Skeletal muscle cell (primary cell): ENCODE data around the gene F2RL3.

Source experiments
- DNase-seq: peaks from one replicate; pipeline ENCODE4 v3.0.0-alpha.2; 2010; ENCODE audit warnings: low read depth
- H3K4me3 ChIP-seq: 2 replicates; pipeline ENCODE4 v1.5.1; 2011; ENCODE audit warnings: low read depth, mild to moderate bottlenecking, control low read depth, low read length, moderate library complexity

The F2RL3 gene

DNA sequence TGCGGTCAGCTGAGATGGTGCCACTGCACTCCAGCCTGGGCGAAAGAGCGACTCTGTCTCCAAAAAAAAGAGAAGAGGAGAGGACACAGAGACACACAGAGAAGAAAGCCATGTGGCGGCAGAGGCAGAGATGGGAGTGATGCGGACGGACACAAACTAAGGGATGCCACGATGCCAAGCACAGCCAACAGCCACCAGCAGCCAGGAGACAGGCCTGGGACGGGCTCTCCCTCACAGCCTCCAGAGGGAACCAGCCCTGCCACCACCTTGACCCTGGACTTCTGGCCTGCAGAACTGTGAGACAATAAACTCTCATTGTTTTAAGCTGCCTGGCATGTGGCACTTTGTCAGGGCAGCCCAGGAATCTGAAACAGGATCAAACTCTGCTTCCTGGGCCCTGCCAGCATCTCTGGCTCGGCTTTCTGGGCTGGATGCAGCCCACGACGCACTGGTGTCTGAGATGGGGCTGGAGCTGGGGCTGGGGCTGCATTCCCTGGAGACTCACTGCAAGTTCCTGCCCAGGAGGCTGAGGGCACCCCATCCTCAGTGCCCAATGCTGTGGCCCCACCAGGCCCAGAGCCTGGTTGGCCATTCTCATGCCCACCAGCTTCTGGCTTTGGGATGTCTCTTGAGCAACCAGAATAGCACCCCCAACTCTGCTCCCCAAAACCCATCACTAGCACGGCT is 3.0 kb downstream of the F2RL3 start:
- DNase-seq = no peak
- no peak overlapping the region for H3K4me3 ChIP-seq

DNA sequence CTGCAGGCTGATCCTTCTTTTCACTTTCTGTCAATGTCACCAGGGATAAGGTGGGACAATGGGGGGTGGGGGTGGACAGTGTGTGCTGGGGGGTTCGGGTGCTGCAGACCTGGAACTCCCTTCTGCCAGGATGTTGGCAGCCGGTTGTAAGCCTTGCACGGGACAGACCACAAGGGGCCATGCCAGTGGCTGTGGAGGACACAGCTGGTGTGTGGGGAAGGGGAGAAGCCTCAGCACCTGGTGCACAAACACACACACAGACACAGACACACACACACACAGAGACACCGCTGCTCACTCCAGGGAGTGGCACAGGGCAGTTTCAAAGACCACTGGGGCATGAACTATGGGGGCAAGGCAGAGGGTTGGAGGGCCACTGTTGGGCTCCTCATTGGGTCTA is 3.6 kb downstream of the F2RL3 start:
- DNase-seq = no peak
- no peak overlapping the region for H3K4me3 ChIP-seq

DNA sequence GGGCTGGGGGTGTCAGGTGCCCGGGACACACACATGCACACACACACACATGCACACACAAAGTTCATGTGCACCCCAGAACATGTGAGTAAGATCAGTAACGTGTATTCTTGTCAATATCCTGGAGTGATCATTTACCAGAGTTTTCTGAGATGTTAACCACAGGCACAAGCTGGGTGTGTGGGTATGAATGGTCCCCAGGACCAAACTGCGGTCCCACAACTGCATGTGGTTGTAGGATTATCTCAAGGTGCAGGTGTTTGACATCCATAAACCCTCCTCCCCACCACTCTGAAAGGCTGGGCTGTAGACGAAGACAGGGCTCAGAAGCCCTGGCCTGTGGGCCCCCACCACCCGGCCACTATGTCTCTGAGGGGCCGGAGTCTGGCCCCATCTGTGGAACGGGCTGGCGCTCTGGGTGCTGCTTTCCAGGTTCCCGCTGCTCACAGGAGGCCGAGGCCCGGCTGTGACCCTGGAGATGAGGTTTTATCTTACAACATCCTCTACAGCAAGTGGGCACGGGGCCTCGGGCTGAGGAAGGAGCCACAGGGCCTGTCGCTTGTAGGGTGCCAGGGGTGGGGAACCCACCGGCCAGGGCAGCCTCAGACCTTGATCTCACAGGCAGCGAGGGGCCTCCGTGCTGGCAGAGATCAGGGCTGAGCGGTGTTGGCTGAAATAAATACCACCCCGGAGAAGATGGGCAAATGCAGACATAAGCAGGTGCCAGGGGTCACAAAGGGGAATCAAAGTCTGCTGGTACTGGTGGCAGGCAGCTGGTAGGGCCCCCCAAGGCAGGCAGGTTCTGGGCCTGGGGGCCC is 4.3 kb downstream of the F2RL3 start:
- H3K4me3 ChIP-seq = no peak overlapping the region
- no peak for DNase-seq

DNA sequence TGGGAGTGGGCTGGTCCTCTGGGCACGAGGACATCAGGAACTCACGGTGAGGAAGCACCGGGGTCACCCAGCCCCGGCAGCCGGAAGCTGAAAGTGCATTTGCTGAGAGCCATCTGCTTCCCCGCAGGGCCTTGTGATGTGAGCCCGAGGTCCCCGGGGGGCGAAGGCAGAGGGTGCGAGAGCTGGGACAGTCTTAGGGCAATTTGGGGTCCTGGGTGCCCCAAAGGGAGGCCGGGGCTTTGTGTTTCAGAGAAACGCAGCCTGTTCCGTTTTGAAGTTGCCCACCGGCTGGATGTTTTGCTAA is 4.8 kb downstream of the F2RL3 start:
- no peak for DNase-seq
- H3K4me3 ChIP-seq = no peak overlapping the region

DNA sequence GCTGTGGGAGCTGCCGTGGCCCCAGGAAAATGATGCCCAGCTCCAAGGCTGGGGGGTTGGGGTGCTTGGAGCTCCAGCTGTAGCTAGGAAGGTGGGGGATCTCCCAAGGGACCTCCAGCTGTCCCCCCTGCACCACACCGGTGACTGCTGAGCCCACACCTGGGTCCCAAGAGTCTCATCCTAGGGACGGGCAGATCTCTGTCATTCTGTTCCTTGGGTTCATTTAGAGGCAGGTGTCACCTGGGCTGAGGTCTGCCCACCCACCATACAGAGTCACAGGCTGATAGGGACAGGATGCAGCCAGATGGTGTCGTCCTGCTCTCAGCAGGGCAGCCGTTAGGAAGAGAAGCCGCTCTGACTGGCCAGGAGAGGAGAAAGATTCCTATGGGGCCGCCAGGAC is 5.3 kb downstream of the F2RL3 start:
- no peak for DNase-seq
- no peak overlapping the region for H3K4me3 ChIP-seq

DNA sequence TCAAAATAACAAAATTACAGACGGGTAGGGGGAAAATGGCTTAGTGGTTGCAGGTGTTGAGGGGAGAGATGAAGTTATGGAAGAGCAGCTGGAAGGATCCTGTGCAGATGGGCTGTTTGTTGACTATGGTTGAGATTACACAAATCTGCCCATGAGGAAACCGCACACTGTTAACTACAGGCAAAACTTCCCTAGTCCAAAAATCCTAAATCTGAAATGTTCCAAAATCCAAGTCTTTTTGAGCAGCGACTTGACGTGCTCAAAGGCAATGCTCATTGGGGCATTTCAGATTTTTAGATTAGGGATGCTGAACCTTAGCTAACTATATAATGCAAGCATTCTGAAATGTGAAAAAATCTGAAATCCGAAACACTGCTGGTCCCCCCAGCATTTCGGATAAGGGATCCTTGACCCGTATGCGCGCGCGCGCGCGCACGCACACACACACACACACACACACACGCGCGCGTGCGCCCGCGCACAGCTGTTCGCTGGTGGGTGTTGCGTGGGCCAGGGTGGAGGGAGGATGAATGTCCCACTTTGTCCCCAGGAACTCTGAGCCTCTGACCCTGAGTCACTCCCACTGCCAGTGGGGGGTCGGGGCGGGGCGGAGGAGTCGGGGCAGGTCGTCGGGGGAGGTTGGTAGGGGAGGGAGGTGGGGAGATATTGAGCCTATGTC is 6.8 kb downstream of the F2RL3 start:
- no peak for DNase-seq
- H3K4me3 ChIP-seq = peak overlapping the region; percentile 52

DNA sequence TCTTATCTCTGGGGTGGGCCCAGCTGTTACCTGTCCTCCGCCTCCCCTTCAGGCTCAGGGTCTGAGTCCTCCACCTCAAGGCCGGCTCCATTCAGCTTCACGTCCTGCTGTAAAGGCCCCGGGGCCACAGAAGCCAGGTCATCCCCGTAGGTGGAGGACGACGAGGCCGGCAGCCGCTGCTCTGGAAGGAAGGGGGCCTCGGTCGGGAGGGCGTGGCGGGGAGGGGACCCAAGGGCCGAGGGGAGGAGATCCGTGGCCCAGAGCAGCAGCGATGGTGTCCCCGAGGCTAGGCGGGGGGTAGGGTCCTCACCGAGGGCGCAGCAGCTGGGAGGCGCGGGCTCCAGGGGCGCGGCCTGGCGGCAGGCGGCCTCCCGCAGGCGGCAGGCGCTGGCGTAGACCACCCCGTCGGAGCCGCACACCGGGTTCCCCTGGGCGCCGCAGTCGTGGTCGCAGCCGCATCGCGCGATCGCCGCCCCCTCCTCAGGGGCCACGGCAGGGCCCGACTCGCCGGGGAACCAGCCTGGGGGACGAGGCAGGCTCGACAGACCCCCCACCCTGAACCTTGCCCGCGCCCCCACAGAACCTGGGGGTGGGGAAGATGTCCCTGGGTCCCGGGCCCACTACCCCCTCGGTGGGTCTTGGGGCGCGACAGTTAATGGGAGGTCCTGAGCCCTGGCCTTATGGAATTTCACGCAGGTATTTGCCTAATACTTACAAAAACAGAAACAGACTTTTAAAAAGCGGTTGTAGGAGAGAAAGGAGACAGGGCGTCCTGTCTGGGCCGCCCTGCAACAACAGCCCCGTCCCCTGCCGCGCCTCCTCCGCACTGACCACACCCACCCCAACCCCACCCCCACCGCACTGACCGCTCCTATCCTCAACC is 7.6 kb downstream of the F2RL3 start:
- DNase-seq = no peak
- H3K4me3 ChIP-seq = peak overlapping the region; percentile 52

DNA sequence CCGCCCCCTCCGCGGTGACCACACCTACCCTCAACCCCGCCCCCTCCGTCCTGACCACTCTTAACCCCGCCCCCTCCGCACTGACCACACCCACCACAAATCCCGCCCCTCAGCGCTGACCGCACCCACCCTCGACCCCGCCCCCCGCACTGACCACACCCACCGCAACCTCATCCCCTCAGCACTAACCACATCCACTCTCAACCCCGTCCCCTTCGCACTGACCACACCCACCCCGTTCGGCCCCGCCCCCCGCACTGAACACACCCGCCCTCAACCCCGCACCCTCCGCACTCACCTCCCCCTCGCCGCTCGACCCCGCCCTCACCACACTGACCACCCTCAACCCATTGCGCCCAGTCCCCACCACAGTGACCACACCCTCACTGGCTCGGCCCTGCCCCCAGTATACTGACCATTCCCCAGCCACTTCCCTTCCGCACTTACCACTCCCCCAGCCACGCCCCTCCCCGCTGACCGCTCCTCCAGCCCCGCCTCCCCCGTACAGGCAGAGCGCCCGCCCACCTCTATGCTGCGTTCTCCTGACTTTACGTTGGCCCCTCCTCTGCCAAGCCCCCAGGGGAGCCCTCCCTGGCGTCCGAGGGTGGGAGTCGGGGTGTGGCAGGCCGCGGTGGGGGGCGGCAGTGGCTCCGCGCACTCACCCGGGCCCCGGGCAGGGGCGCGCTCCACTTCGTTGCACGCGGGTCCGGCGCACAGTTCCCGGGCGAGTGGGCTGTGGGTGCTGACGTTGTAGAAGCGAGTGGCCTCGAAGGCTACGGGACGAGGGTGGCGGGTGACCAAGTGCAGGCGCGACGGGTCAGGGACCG is 8.4 kb downstream of the F2RL3 start:
- DNase-seq = peak; percentile 87
- peak overlapping the region; percentile 63 for H3K4me3 ChIP-seq

DNA sequence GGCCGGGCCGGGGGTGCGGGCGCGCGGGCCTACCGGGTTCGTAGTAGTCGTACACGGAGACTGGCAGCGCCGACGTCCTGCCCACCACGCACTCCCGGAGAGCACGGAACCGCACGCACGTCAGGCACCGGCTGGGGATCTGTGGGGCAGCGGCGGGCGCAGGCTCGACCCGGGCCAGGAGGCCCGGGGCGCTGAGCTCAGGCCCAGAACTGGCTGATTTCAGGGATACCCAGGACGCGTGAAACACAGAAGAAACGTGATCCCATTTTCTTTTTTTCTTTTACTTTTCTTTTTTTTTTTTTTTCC is 9.0 kb downstream of the F2RL3 start:
- DNase-seq = no peak
- H3K4me3 ChIP-seq = peak overlapping the region; percentile 63

DNA sequence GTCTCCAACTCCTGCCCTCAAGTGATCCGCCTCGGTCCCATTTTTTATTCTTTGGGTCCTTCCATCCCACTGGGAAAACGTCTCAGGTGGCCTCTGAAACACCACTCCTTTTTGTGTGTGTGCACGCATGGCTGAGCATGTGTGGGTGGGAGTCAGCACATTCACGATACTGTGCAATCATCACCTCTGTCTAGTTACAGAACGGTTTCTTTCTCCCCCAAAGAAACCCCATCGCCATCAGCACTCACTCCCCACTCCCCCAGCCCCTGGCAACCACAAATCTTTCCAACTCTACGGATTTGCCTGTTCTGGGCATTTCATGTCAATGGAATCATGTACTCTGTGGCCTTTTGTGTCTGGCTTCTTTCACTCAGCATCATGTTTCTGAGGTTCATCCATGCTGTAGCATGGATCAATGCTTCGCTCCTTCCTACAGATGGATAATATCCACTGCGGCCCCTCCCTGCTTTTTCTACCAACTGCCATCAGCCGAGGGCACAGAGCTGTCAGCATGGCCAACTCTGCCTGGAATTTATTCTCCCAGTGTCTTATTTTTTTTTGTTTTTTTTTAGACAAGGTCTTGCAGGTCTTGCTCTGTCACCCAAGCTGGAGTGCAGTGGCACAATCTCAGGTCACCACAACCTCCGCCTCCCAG is 9.7 kb downstream of the F2RL3 start:
- DNase-seq = no peak
- no peak overlapping the region for H3K4me3 ChIP-seq

DNA sequence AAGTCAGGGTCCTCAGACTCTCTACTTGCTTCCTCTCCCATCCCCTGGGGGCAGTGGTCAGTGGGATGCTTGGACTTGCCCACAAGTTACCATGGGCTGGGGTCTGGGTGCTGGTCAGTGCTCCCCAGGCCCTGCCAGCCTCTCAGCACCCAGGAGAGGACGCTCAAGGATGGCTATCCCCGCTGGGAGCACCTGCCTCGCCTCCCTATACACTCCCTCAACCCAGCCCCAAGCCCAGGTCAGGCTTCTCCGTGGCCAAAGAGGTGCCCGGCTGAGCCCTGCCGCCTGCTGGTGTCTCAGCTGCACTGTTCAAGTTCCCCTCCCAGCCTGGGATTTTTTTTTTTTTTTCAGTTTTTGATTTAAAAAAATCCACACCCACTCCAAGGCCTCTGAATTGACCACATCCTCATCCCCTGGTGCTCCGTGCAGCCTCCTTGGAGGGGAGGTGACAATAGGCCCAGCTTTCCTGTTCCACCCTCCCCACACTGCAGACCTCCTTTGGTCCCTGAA is 10.8 kb downstream of the F2RL3 start:
- H3K4me3 ChIP-seq = no peak overlapping the region
- no peak for DNase-seq

DNA sequence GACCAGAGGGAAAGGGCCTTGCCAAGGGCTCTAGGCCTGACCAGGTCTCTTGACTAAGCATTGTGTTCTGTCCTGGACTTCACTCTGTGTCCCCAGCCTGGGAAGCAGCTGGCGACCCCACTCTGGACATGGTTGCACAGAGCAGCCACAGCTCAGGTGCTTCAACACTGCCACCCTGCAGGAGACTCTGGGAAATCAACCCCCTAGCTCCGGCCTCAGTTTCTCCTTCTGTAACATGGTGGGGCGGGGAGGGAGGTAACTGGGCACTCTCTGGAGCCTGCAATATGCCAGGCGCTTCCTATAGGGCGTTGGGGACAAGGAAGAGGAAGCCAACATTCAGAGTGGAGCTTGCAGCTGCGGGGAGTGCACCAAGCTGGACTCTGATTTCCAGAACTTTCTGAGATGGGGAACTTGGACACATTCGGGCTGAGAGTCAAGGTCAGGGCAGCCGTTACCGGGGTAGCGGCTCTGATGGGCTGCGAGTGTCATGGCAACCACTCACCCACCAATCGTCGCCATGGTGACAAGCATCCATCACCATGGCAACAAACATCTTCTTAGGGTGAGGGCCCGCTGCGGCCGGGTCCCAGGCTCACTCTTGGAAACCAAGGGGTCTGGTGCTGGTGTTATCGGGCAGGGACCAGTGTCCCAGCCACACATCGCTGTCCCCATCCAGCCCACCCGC is 12.8 kb downstream of the F2RL3 start:
- no peak overlapping the region for H3K4me3 ChIP-seq
- no peak for DNase-seq

DNA sequence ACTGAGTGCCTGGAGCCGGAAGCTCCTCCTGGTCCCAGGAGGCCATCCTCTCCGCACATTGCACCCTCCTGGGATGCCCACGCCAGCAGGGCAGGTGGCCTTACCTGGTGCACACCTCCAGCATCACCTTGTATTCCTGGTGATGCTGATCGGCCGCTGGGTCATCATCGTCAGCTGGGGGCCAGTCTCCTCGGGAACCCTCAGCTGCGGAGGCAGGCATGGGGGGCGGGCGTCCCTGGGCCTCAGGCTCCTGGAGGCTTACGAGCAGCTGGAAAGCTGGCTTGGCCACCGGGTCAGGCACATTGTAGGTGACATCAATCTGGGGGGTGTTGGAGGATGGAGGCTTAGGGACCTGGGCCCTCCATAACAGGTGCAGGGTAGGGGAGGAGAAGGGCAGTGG is 13.7 kb downstream of the F2RL3 start:
- DNase-seq = no peak
- no peak overlapping the region for H3K4me3 ChIP-seq

DNA sequence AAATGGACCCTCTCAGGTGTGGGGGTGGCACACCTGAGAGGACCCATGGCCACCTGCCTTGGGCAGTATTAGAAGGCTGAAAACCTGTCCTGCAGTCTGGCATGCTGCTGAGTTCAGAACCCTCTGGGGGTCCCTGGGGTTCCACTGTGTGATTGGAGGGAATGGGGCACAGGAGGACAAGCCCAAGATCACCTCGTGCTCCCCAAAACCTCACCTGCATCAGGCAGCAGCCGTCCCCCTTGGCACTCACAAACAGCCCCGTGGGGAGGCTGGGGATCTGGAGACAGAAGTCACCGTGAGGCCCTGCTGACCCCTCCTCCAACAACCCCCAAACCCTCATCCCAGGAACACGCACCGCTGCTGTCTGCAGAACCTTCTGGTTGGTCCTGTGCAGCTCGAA is 14.5 kb downstream of the F2RL3 start:
- DNase-seq = no peak
- no peak overlapping the region for H3K4me3 ChIP-seq

DNA sequence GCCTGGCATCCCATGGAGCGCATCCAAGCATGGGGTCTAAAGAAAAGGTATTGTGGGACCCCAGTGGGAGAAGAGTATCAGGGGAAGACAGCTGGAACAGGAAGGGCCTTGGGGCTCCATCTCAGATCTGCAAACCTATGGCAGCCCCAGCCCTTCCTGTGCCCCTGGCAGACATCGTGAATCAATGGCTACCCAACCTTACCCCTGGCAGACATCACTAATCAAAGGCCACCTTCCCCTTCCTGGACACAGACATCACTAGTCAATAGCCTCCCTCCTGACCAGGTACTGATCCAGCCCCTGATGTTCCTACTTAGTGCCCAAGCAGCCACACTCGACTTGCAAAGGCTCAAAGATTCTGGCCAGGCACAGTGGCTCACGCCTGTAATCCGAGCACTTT is 15.8 kb downstream of the F2RL3 start:
- no peak overlapping the region for H3K4me3 ChIP-seq

DNA sequence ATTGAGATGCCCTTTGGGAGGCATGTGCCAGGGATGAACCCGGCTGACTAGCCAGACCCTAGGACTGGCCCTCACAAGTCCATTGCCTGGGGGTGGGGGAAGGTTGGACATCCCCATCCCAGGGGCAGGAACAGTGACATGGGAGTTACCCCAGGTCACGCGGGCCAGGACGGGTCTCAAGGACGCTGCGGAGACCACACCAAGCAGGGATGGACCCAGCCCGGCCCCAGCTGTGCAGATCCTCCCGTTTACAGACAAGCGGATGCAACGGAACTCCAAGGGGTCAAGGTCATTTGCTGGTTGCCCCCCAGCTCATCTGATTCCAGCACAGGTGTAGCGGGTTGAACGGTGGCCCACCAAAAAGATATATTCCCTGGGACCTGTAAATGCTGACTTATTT is 20.0 kb downstream of the F2RL3 start:
- no peak overlapping the region for H3K4me3 ChIP-seq
- no peak for DNase-seq

More for the DNA sequence above, 15.8 kb downstream of the F2RL3 start:
- no peak for DNase-seq

DNA sequence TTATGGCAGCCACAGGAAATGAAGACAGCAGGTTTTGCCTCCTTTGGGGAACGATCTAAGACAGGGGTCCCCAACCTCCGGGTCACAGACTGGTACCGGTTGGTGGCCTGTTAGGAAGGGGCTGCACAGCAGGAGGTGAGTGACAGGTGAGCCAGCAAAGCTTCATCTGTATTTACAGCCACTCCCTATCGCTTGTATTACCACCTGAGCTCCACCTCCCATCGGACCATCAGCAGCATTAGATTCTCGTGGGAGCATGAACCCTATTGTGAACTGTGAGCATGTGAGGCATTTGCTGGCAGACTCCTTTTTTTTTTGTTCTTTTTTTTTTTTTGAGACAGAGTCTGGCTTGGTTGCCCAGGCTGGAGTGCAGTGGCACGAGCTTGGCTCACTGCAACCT is 22.2 kb downstream of the F2RL3 start:
- no peak for DNase-seq
- no peak overlapping the region for H3K4me3 ChIP-seq

DNA sequence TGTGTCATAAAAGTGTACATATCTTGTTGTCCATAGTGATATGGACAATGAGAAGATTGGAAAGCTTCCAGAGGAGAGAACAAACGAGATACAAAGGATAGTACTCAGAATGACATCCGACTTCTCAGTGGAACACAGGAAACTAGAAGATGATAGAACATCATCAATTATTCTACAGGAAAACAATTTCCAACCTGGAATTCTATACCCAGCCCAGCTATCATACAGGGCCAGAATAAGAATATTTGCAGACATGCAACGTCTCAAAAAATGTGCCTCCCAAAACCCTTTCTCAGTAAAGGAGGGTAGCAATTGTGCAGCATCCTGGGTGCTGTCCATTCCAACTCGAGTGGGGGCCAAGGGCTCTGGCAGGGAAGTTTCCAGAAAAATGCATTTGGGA is 24.0 kb downstream of the F2RL3 start:
- no peak for DNase-seq
- no peak overlapping the region for H3K4me3 ChIP-seq
